ENCODE data around the gene PAQR5.
"Not testable (repeated sequence)": the region's sequence is repeated elsewhere in the genome, so short reads cannot be mapped to it uniquely, and the experiment has no call there.

Gene PAQR5

GRCh38 chr15:69358850-69359249 is 60.1 kb downstream of the PAQR5 start:
- no peak for DNase-seq

- no peak for DNase-seq
These were observed 61.0 kb downstream of the PAQR5 start for GRCh38 chr15:69359722-69360121.

- no peak for DNase-seq
These were observed 61.9 kb downstream of the PAQR5 start for GRCh38 chr15:69360642-69361041.

DNA sequence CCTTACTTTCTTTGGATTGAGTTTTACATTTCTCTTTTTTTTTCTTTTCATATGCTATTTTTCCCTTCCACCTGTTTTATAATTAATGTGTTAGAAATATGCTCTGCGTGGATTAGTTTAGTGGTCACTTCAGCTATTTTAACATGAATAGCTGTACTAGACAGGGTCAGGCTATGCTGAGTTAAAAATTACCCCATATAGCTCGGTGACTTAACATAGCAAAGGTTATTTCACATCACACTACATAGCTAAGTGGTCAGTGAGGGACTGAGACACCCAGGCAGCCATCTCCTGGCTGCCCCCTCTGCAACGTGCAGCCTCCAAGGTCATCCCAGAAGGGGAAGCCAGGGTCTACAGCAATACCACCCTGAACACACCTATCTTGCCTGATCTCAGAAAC is 68.5 kb downstream of the PAQR5 start:
- DNase-seq, result no peak

- no peak for DNase-seq
These were observed 70.9 kb downstream of the PAQR5 start for GRCh38 chr15:69369631-69370030.

DNA sequence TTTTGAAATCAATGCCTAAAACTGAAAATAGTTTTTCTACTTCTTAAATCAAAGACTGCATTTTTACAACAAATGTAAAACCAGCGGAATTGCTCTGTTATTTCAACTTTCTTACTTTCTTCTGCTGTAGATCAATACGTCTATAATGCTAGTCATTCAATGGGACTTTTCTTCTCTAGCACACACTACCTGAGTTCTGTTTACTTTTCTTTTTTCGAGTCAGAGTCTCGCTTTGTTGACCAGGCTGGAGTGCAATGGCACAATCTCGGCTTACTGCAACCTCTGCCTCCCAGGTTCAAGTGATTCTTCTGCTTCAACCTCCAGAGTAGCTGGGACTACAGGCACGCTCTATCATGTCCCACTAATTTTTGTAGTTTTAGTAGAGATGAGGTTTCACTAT is 74.7 kb downstream of the PAQR5 start:
- DNase-seq, result no peak

GRCh38 chr15:69375151-69375790 is 76.6 kb downstream of the PAQR5 start:
- no peak for DNase-seq

DNA sequence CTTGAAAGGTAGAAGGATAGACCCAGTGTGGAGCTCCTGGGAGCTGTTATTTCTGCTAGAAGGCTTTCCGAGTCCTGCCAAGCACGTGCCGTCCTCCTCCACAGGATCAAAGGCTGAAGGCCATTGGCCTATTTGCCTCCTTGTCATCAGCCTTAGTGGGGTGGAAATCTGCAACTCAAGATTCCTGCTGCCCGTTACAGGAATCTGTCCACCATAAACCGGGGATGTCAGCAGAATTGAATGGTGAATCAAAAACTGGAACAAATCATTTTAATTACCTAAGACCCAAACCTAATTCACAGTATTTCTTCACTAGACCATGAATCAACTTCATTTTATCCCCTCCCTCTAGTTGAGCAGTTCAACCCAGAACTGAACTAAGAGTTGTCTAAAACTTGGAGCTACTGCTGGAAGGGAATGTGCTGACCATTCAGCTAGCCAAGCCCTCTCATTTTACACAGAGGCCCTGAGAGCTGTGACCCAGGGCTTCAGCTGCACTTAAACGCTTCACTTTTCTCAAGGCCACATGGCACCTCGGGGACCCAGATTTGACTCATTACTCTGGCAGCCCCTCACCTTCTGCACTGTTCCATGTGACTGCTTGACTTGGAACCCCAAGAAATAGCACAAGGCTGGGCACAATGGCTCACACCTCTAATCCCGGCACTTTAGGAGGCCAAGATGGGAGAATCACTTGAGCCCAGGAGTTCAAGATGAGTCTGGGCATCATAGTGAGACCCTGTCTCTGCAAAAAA is 78.7 kb downstream of the PAQR5 start:
- DNase-seq, result no peak

DNA sequence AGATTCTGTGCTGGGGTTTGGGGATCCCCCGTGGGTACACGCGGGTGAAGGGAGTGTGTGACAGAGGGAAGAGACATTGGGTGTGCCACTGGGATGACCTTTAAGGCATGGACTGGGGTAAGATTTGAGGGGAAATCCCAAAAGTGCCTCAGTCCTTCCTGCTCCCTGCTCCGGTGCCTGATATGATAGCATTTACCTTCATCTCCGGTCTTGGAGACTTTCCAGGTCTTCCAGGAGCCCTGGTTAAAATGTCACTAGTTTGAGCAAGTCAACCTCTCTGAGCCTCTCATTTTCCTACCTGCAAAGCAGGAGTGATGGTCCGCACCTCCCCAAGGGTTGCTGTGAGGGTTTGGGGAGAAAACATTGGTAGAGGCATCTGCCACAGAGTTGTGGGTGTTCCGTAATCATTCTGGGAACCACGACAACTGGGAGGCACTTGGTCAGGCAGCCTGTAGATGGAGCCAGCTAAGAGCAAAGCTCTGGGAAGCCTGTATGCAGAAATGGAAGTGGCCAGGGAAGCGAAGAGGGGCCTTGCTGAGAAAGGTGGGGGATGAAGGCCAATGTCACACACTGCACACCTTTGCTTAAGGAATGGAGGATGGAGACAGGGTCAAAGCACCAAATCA is 81.5 kb downstream of the PAQR5 start:
- DNase-seq, result no peak

DNA sequence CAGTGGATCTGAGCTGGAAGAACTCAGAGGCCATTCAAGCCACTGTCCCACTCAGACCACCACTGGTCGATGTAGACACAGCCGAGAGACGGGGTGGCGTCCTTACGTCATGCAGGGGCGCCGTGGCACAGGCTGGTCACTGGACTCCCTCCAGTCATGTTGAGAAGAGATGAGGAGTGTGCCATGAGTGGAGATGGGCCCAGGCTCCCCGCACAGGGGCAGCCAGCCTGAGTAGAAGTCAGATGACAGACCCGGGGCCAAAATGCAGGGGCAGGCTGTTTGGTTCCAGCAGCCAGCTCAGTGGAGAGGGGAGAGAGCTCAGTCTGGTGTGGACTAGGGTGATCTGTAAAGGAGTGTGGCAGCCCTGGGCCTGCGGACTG is 82.0 kb downstream of the PAQR5 start:
- DNase-seq, result no peak

- not testable (repeated sequence) for DNase-seq
These were observed 83.5 kb downstream of the PAQR5 start for GRCh38 chr15:69382176-69382575.

DNA sequence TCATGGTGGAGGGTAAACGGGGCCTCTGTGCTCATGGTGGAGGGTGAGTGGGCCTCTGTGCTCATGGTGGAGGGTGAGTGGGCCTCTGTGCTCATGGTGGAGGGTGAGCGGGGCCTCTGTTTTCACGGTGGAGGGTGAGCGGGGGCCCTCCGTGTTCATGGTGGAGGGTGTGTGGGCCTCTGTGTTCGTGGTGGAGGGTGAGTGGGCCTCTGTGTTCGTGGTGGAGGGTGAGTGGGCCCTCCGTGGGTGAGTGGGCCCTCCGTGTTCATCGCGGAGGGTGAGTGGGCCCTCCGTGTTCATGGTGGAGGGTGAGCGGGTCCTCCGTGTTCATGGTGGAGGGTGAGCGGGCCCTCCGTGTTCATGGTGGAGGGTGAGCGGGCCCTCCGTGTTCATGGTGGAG is 85.4 kb downstream of the PAQR5 start:
- DNase-seq, result not testable (repeated sequence)

- no peak for DNase-seq
These were observed 86.2 kb downstream of the PAQR5 start for GRCh38 chr15:69384626-69385598.

GRCh38 chr15:69385831-69386230 is 87.1 kb downstream of the PAQR5 start:
- DNase-seq, result no peak

- DNase-seq, result no peak
These were observed 87.6 kb downstream of the PAQR5 start for GRCh38 chr15:69386284-69386683.

GRCh38 chr15:69388260-69388705 is 89.6 kb downstream of the PAQR5 start:
- DNase-seq, result no peak

GRCh38 chr15:69389426-69389825 is 90.7 kb downstream of the PAQR5 start:
- DNase-seq, result no peak

DNA sequence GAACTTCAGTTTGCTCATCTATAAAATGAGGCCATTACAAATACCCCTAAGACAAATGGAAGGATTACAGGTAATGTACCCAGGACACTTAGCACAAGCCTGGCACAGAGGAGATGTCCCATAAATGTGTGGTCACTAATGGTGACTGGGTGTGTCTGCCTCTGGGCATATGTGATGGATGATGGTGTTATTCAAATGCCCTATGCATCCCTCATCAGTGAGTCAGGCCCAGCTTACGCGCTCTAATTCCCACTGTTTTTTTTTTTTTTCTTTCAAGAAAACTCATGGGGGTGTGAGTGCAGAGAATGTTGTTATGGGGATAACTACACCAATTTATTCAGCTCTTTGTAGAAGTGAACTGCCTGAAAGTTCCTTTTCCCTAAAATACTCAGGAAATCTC is 91.9 kb downstream of the PAQR5 start:
- DNase-seq, result no peak

- DNase-seq, result no peak
These were observed 92.5 kb downstream of the PAQR5 start for GRCh38 chr15:69391046-69391757.

DNA sequence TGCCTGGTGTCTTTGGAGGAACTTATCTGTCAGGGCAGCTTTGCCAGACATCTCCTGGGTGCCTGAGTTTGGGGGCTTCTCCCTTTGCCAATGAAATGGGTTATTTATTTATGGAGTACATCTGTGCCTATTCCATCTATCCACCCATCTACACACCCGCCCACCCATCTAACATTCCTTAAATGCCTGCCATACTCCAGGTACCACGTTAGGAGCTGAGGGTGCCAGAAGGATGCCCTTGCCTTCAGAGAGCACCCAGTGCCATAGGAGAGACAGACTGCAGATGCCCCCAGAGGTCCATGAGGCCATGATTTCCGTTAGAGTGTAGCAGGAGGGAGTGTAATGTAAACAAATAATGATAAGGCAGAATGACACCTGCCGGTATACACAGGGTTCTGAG is 93.6 kb downstream of the PAQR5 start:
- no peak for DNase-seq

GRCh38 chr15:69393831-69394491 is 95.2 kb downstream of the PAQR5 start:
- DNase-seq, result no peak

Data from NCI-H526 treated with DMSO at 0.1 percent for 48 hours (cell line).